HUES64 (cell line): ENCODE data around the gene LAYN. TPM values are rescaled to one million over a fixed set of nuclear protein-coding genes. Genes with fewer than 3 reads are reported as not detected.

Experiments
- H3K27ac ChIP-seq: 2 replicates; pipeline ENCODE4 v1.7.0; 2013; ENCODE audit warnings: low read depth, low read length, inconsistent platforms
- H3K27me3 ChIP-seq: 2 replicates; pipeline ENCODE4 v1.6.1; 2013; ENCODE audit warnings: mild to moderate bottlenecking, low read length; ENCODE audit not compliant: insufficient read depth
- H3K36me3 ChIP-seq: 2 replicates; pipeline ENCODE4 v1.6.1; 2013; ENCODE audit warnings: mild to moderate bottlenecking, low read length; ENCODE audit not compliant: insufficient read depth
- H3K4me1 ChIP-seq: 2 replicates; pipeline ENCODE4 v1.6.1; 2013; ENCODE audit warnings: mild to moderate bottlenecking, low read length, moderate library complexity; ENCODE audit not compliant: insufficient read depth
- H3K4me3 ChIP-seq: 2 replicates; pipeline ENCODE4 v1.5.1; 2013; ENCODE audit warnings: mild to moderate bottlenecking, low read length, moderate library complexity
- H3K9ac ChIP-seq: 2 replicates; pipeline ENCODE4 v1.6.1; 2013; ENCODE audit warnings: mild to moderate bottlenecking, low read depth, low read length
- H3K9me3 ChIP-seq: 2 replicates; pipeline ENCODE4 v1.6.1; 2013; ENCODE audit warnings: low read depth, low read length; ENCODE audit not compliant: insufficient read depth
- WGBS: fragments of 150-250, 120-280 bp; methylation state at CpG from one replicate; pipeline ENCODE4 v1.1.7; 2013; ENCODE audit warnings: missing lambda C conversion rate; 5-methylcytosine and 5-hydroxymethylcytosine counted together
- polyA plus RNA-seq, 2 experiments: library from polyadenylated mRNA; stranded (reverse); fragments of 50-300 nt; gene quantifications; one replicate each; pipeline ENCODE4 v1.2.3, GENCODE V29; 2013

LAYN gene
- polyA plus RNA-seq (2013, experiment 1 of 2): 2.0 TPM
- 2.0 TPM for polyA plus RNA-seq (2013, experiment 2 of 2)

- Histone ChIP-seq H3K4me3 (peak within 1 kb of the TSS; percentile 67), H3K27me3 (peaks cover 65% of the 10 kb centered on the region), H3K9ac (peak within 1 kb of the TSS; percentile 55), H3K9me3 (no peaks in the 10 kb centered on the region; the same call in 1 of the 2 replicates), H3K27ac (no peak within 1 kb of the TSS), H3K36me3 (no peaks in the 10 kb centered on the region), H3K4me1 (peaks cover 14% of the 10 kb centered on the region; the same call in 1 of the 2 replicates)
- 3% methylated on average over 70 of the region's 70 CpGs for WGBS
Measured at GRCh38 chr11:111540114-111540936, at the start of gene LAYN. TSS of gene LAYN (plus strand) at chr11:111540720. CDS start at chr11:111540844, 124 bp downstream.

GRCh38 chr11:111494040-111494439 is 46.5 kb upstream of the LAYN start:
- 27% methylated on average over 1 of the region's 1 CpG for WGBS
- Histone ChIP-seq H3K9ac (no peak overlapping the region), H3K9me3 (no peaks in the 10 kb centered on the region), H3K27me3 (peaks cover 54% of the 10 kb centered on the region; the same call in 1 of the 2 replicates), H3K27ac (no peak overlapping the region), H3K36me3 (no peaks in the 10 kb centered on the region), H3K4me3 (no peak overlapping the region), H3K4me1 (peaks cover 8% of the 10 kb centered on the region; the same call in 1 of the 2 replicates)

- peaks cover 29% of the 10 kb centered on the region; the same call in 1 of the 2 replicates for H3K27me3 ChIP-seq
- 99% methylated on average over 4 of the region's 5 CpGs for WGBS
- H3K27ac ChIP-seq: no peak overlapping the region
- H3K4me3 ChIP-seq: no peak overlapping the region
- no peaks in the 10 kb centered on the region for H3K36me3 ChIP-seq
- H3K9ac ChIP-seq: no peak overlapping the region
- H3K9me3 ChIP-seq: no peaks in the 10 kb centered on the region
- H3K4me1 ChIP-seq: peaks cover 6% of the 10 kb centered on the region; the same call in 1 of the 2 replicates
Measured at GRCh38 chr11:111499483-111499882, 41.0 kb upstream of the LAYN start.

- WGBS: 86% methylated on average over 1 of the region's 1 CpG
- no peak overlapping the region for H3K27ac ChIP-seq
- no peak overlapping the region for H3K4me3 ChIP-seq
- H3K4me1 ChIP-seq: peaks cover 6% of the 10 kb centered on the region; the same call in 1 of the 2 replicates
- H3K9me3 ChIP-seq: no peaks in the 10 kb centered on the region
- H3K36me3 ChIP-seq: no peaks in the 10 kb centered on the region
- no peak overlapping the region for H3K9ac ChIP-seq
- H3K27me3 ChIP-seq: peaks cover 20% of the 10 kb centered on the region; the same call in 1 of the 2 replicates
Measured at GRCh38 chr11:111500481-111500880, 40.0 kb upstream of the LAYN start.

GRCh38 chr11:111502611-111503010 is 37.9 kb upstream of the LAYN start:
- Histone ChIP-seq H3K4me1 (peaks cover 6% of the 10 kb centered on the region; the same call in 1 of the 2 replicates), H3K9me3 (no peaks in the 10 kb centered on the region), H3K36me3 (no peaks in the 10 kb centered on the region), H3K4me3 (no peak overlapping the region), H3K27me3 (peaks cover 5% of the 10 kb centered on the region; the same call in 1 of the 2 replicates), H3K27ac (no peak overlapping the region), H3K9ac (no peak overlapping the region)
- 92% methylated on average over 1 of the region's 1 CpG for WGBS

- Histone ChIP-seq H3K9me3 (no peaks in the 10 kb centered on the region), H3K4me3 (no peak overlapping the region), H3K4me1 (peaks cover 12% of the 10 kb centered on the region), H3K9ac (no peak overlapping the region), H3K36me3 (no peaks in the 10 kb centered on the region), H3K27ac (no peak overlapping the region), H3K27me3 (peaks cover 41% of the 10 kb centered on the region)
- WGBS: no CpG with 5 or more reads among the region's 1 CpG
Measured at GRCh38 chr11:111510311-111510710, 30.2 kb upstream of the LAYN start.

GRCh38 chr11:111512296-111513239 is 28.0 kb upstream of the LAYN start, which contains the start of gene BTG4:
TSS of gene BTG4 (minus strand) at chr11:111512386. CDS start at chr11:111498776, 13,610 bp downstream.
- Histone ChIP-seq H3K27ac (no peak within 1 kb of the TSS), H3K4me1 (peaks cover 12% of the 10 kb centered on the region), H3K36me3 (no peaks in the 10 kb centered on the region), H3K4me3 (peak within 1 kb of the TSS; percentile 65), H3K9me3 (no peaks in the 10 kb centered on the region), H3K9ac (peak within 1 kb of the TSS; percentile 45; the same call in 1 of the 2 replicates), H3K27me3 (peaks cover 47% of the 10 kb centered on the region)
- under 1% methylated on average over 84 of the region's 90 CpGs for WGBS

GRCh38 chr11:111513240-111513605 is 27.3 kb upstream of the LAYN start:
- H3K4me3 ChIP-seq: peak overlapping the region; percentile 65
- H3K27ac ChIP-seq: no peak overlapping the region
- H3K27me3 ChIP-seq: peaks cover 47% of the 10 kb centered on the region

GRCh38 chr11:111514216-111515031 is 26.1 kb upstream of the LAYN start, which contains the start of gene HOATZ:
TSS of gene HOATZ (plus strand) at chr11:111514778. CDS start at chr11:111514785, 7 bp downstream.
- Histone ChIP-seq H3K4me1 (peaks cover 12% of the 10 kb centered on the region), H3K9me3 (no peaks in the 10 kb centered on the region), H3K27ac (no peak within 1 kb of the TSS), H3K9ac (no peak within 1 kb of the TSS), H3K4me3 (peak within 1 kb of the TSS; percentile 54), H3K27me3 (peaks cover 47% of the 10 kb centered on the region), H3K36me3 (no peaks in the 10 kb centered on the region)
- WGBS: 10% methylated on average over 38 of the region's 39 CpGs

More at GRCh38 chr11:111513240-111513605, 27.3 kb upstream of the LAYN start:
- Histone ChIP-seq H3K9me3 (no peaks in the 10 kb centered on the region), H3K36me3 (no peaks in the 10 kb centered on the region), H3K4me1 (peaks cover 12% of the 10 kb centered on the region), H3K9ac (no peak overlapping the region)
- WGBS: 38% methylated on average over 5 of the region's 6 CpGs

GRCh38 chr11:111515591-111515990 is 24.9 kb upstream of the LAYN start:
- Histone ChIP-seq H3K27ac (no peak overlapping the region), H3K4me3 (no peak overlapping the region), H3K36me3 (no peaks in the 10 kb centered on the region), H3K4me1 (peaks cover 12% of the 10 kb centered on the region), H3K9me3 (no peaks in the 10 kb centered on the region), H3K27me3 (peaks cover 47% of the 10 kb centered on the region), H3K9ac (no peak overlapping the region)
- WGBS: 74% methylated on average over 2 of the region's 2 CpGs
